Measurements from ENCODE around the gene AP1M1. TPM values are rescaled to one million over a fixed set of nuclear protein-coding genes. Genes with fewer than 3 reads are reported as not detected.

AP1M1 gene
- polyA plus RNA-seq, 3 donors, result 103 to 134 (median 133) TPM

GRCh38 chr19:16153582-16154336 is 44.0 kb upstream of the AP1M1 start:
- no peaks in the 10 kb centered on the region for H3K27me3 Mint-ChIP-seq (ENCODE audit: low read depth in 3 of 3)
- Histone ChIP-seq H3K27ac (ENCODE audit: low read depth in 1 of 2, low read length in 2 of 2) (peak overlapping the region in 1 of 2 donors; percentile 54), H2AFZ (ENCODE audit: insufficient read depth, low read depth, low read length, poor library complexity, severe bottlenecking) (no peak overlapping the region), H4K20me1 (ENCODE audit: insufficient read depth, low read length) (peaks cover 3% of the 10 kb centered on the region), H3K4me3 (replicated peaks in 1 of 3; ENCODE audit: low read depth in 2 of 3, low read length in 3 of 3) (no peak overlapping the region), H3K79me2 (ENCODE audit: insufficient read depth, low read length) (peaks cover 52% of the 10 kb centered on the region), H3K27me3 (ENCODE audit: control insufficient read depth in 2 of 2, insufficient read depth in 2 of 2, low read length in 2 of 2) (no peaks in the 10 kb centered on the region), H3K9me3 (replicated peaks in 1 of 2; ENCODE audit: control insufficient read depth in 1 of 2, insufficient read depth in 1 of 2, low read length in 2 of 2) (no peaks in the 10 kb centered on the region), H3K36me3 (replicated peaks in 1 of 2; ENCODE audit: control insufficient read depth in 1 of 2, insufficient read depth in 2 of 2, low read length in 2 of 2) (peaks cover 48 to 72% of the 10 kb centered on the region in 2 donors), H3K4me1 (ENCODE audit: control insufficient read depth in 1 of 2, insufficient read depth in 2 of 2, low read length in 2 of 2) (peaks cover 45 to 75% of the 10 kb centered on the region in 2 donors), H3K9ac (ENCODE audit: insufficient read depth, low read length, poor library complexity, severe bottlenecking) (no peak overlapping the region), H3K4me2 (replicated peaks; ENCODE audit: extremely low read depth, low read length, poor library complexity, severe bottlenecking) (no peak overlapping the region)
- WGBS (ENCODE audit: insufficient coverage), result 73% methylated on average over 7 of the region's 11 CpGs
- H3K36me3 Mint-ChIP-seq, result peaks cover 59 to 87% of the 10 kb centered on the region in 2 donors
- no peak overlapping the region for H3K4me3 Mint-ChIP-seq
- TF ChIP-seq CTCF (IDR thresholded peaks at IDR 0.05), result no peak
- H3K9me3 Mint-ChIP-seq, result peaks cover 0 to 2% (median 0%) of the 10 kb centered on the region in 7 donors
- H3K4me1 Mint-ChIP-seq, result peaks cover 66% of the 10 kb centered on the region
- intact Hi-C loops (cut with micrococcal nuclease), result no loop called here
- DNase-seq, result no peak
- peak overlapping the region in 2 of 7 donors; percentile 66 to 70 for H3K27ac Mint-ChIP-seq

- H4K20me1 ChIP-seq (ENCODE audit: insufficient read depth, low read length), result peaks cover 3% of the 10 kb centered on the region
- 95% methylated on average over 7 of the region's 8 CpGs for WGBS (ENCODE audit: insufficient coverage)
- Mint-ChIP-seq H3K9me3 (peaks cover 0 to 3% (median 0%) of the 10 kb centered on the region in 7 donors), H3K27ac (peak overlapping the region in 6 of 7 donors; percentile 13 to 80 (median 53)), H3K4me1 (peaks cover 66% of the 10 kb centered on the region), H3K4me3 (peak overlapping the region in 1 of 2 donors; percentile 17), H3K36me3 (peaks cover 56 to 79% of the 10 kb centered on the region in 2 donors), H3K27me3 (ENCODE audit: low read depth in 3 of 3) (peaks cover 0 to 2% (median 0%) of the 10 kb centered on the region in 3 donors)
- H3K4me3 ChIP-seq (replicated peaks in 1 of 3; ENCODE audit: low read depth in 2 of 3, low read length in 3 of 3), result no peak overlapping the region
- no peak overlapping the region for H3K4me2 ChIP-seq (replicated peaks; ENCODE audit: extremely low read depth, low read length, poor library complexity, severe bottlenecking)
- H3K9ac ChIP-seq (ENCODE audit: insufficient read depth, low read length, poor library complexity, severe bottlenecking), result no peak overlapping the region
- TF ChIP-seq CTCF (IDR thresholded peaks at IDR 0.05), result no peak
- no peaks in the 10 kb centered on the region for H3K9me3 ChIP-seq (replicated peaks in 1 of 2; ENCODE audit: control insufficient read depth in 1 of 2, insufficient read depth in 1 of 2, low read length in 2 of 2)
- intact Hi-C loops (cut with micrococcal nuclease), result no loop called here
- H3K27ac ChIP-seq (ENCODE audit: low read depth in 1 of 2, low read length in 2 of 2), result peak overlapping the region in 1 of 2 donors; percentile 54
- DNase-seq, result no peak
- H3K4me1 ChIP-seq (ENCODE audit: control insufficient read depth in 1 of 2, insufficient read depth in 2 of 2, low read length in 2 of 2), result peaks cover 41 to 75% of the 10 kb centered on the region in 2 donors
- no peaks in the 10 kb centered on the region for H3K27me3 ChIP-seq (ENCODE audit: control insufficient read depth in 2 of 2, insufficient read depth in 2 of 2, low read length in 2 of 2)
- peaks cover 51% of the 10 kb centered on the region for H3K79me2 ChIP-seq (ENCODE audit: insufficient read depth, low read length)
- no peak overlapping the region for H2AFZ ChIP-seq (ENCODE audit: insufficient read depth, low read depth, low read length, poor library complexity, severe bottlenecking)
- peaks cover 48 to 72% of the 10 kb centered on the region in 2 donors for H3K36me3 ChIP-seq (replicated peaks in 1 of 2; ENCODE audit: control insufficient read depth in 1 of 2, insufficient read depth in 2 of 2, low read length in 2 of 2)
Measured at GRCh38 chr19:16154557-16154956, 43.2 kb upstream of the AP1M1 start.
